GM12878 (cell line): Measurements from ENCODE around the gene TMC5. TPM values are rescaled to one million over a fixed set of nuclear protein-coding genes. Genes with fewer than 3 reads are reported as not detected.

Experiments used
- ATAC-seq: fragments of 200-7000 bp; cut with Tn5 transposase; 3 replicates; pipeline ENCODE4 v1.9.1; 2020; ENCODE audit warnings: mild to moderate bottlenecking, moderate library complexity
- BruUV-seq: library from RNA; stranded (reverse); fragments of 400-500 nt; replicated peaks from 2 replicates; lab custom pipeline; 2021; lab: Mats Ljungman, UMichigan
- CTCF ChIA-PET: fragments of 300-600 bp; sonication (Branson Sonifier 250); formaldehyde crosslinking; extraction: SDS; loops from one replicate; lab custom pipeline; 2021; ENCODE audit warnings: inconsistent platforms; lab: Yijun Ruan, JAX
- POLR2A ChIA-PET: fragments of 350-600 bp; formaldehyde crosslinking; extraction: SDS; loops from one replicate; lab custom pipeline; 2021; ENCODE audit warnings: inconsistent platforms; lab: Charles Lee
- RAD21 ChIA-PET: fragments of 300-600 bp; sonication (Branson Sonifier 250); formaldehyde crosslinking; loops from one replicate; lab custom pipeline; 2023; ENCODE audit warnings: antibody characterized with exemption; ENCODE audit not compliant: unreplicated experiment; lab: Charles Lee
- SMC1A ChIA-PET: fragments of 300-600 bp; sonication (Branson Sonifier 250); formaldehyde crosslinking; loops from one replicate; lab custom pipeline; 2023; ENCODE audit not compliant: unreplicated experiment, uncharacterized antibody; lab: Charles Lee
- DNase-seq: peaks from one replicate; pipeline ENCODE4 v3.0.0-alpha.2; 2011; ENCODE audit warnings: low read depth, low spot score
- FAIRE-seq: peaks from 3 replicates; lab custom pipeline; 2011; peaks lifted over from hg19 to GRCh38; lab: Jason Lieb, UNC
- H2AFZ ChIP-seq: 2 replicates; pipeline ENCODE4 v1.6.0; 2011; ENCODE audit warnings: low read depth, low read length, control low read depth; ENCODE audit not compliant: control insufficient read depth
- H3K27ac ChIP-seq: 2 replicates; pipeline ENCODE4 v1.5.1; 2011; ENCODE audit warnings: control low read depth; ENCODE audit not compliant: control insufficient read depth, insufficient read depth
- H3K27me3 ChIP-seq, 2 experiments: replicated peaks in 1 of 2; 2 replicates each; pipeline versions ENCODE4 v1.6.0 to v1.6.1; 2011; ENCODE audit warnings: low read length in 1 of 2; ENCODE audit not compliant: control insufficient read depth in 2 of 2, insufficient read depth in 2 of 2
- H3K36me3 ChIP-seq, 2 experiments: 2 replicates each; pipeline ENCODE4 v1.5.1; 2011; ENCODE audit warnings: low read length in 1 of 2; ENCODE audit not compliant: control insufficient read depth in 2 of 2, insufficient read depth in 2 of 2
- H3K4me1 ChIP-seq: 2 replicates; pipeline ENCODE4 v1.6.1; 2011; ENCODE audit warnings: mild to moderate bottlenecking, low read length, moderate library complexity, mixed read lengths; ENCODE audit not compliant: control insufficient read depth, insufficient read depth
- H3K4me2 ChIP-seq: 2 replicates; pipeline ENCODE4 v1.6.0; 2011; ENCODE audit warnings: control low read depth; ENCODE audit not compliant: control insufficient read depth, insufficient read depth
- H3K4me3 ChIP-seq: fragments of 200-600 bp; sonication (generic); 2 replicates; pipeline ENCODE4 v1.5.1; 2016
- H3K79me2 ChIP-seq: 2 replicates; pipeline ENCODE4 v1.6.0; 2011; ENCODE audit warnings: low read length; ENCODE audit not compliant: control insufficient read depth, insufficient read depth
- H3K9ac ChIP-seq: 2 replicates; pipeline ENCODE4 v1.8.0; 2011; ENCODE audit warnings: low read length, control low read depth, mixed read lengths; ENCODE audit not compliant: control insufficient read depth, insufficient read depth
- H3K9me3 ChIP-seq: replicated peaks from 3 replicates; pipeline ENCODE4 v1.5.1; 2011; ENCODE audit warnings: mild to moderate bottlenecking, low read length; ENCODE audit not compliant: control insufficient read depth, insufficient read depth
- H4K20me1 ChIP-seq: 2 replicates; pipeline ENCODE4 v1.6.0; 2011; ENCODE audit not compliant: control insufficient read depth, insufficient read depth
- ASH2L ChIP-seq: fragments of 300-600, 200-600 bp; sonication (generic); IDR thresholded peaks from 2 replicates; pipeline ENCODE4 v1.6.1; 2017; ENCODE audit warnings: low read depth, mild to moderate bottlenecking, borderline replicate concordance
- BMI1 ChIP-seq: fragments of 450-650 bp; IDR thresholded peaks from 2 replicates; pipeline ENCODE4 v1.6.1; 2016; ENCODE audit warnings: mild to moderate bottlenecking, moderate library complexity, borderline replicate concordance
- EGR1 ChIP-seq, 2 experiments: IDR thresholded peaks; 1 replicate in 1 of 2; 2 replicates in 1 of 2; pipeline ENCODE4 v1.6.1; 2011 to 2012; ENCODE audit warnings: low read depth in 2 of 2, low read length in 2 of 2, borderline replicate concordance in 1 of 2, mild to moderate bottlenecking in 1 of 2, moderate library complexity in 1 of 2
- GABPA ChIP-seq: IDR thresholded peaks from 2 replicates; pipeline ENCODE4 v1.6.1; 2014; ENCODE audit warnings: antibody characterized with exemption, low read depth, mild to moderate bottlenecking, inconsistent platforms
- KAT2A ChIP-seq: conservative IDR thresholded peaks from 2 replicates; pipeline ENCODE4 v1.6.1; 2011; ENCODE audit warnings: low read depth, low read length; ENCODE audit not compliant: control insufficient read depth
- MTA3 ChIP-seq: IDR thresholded peaks from 2 replicates; pipeline ENCODE4 v1.6.1; 2012; ENCODE audit warnings: low read length, inconsistent platforms, borderline replicate concordance
- NFYB ChIP-seq: IDR thresholded peaks from 2 replicates; pipeline ENCODE4 v1.6.1; 2011; ENCODE audit warnings: low read depth, mild to moderate bottlenecking, low read length, improper control_type of control experiment, moderate library complexity; ENCODE audit not compliant: insufficient read depth
- POLR2AphosphoS5 ChIP-seq: IDR thresholded peaks from 2 replicates; pipeline ENCODE4 v1.6.1; 2011; ENCODE audit warnings: mild to moderate bottlenecking, low read length, inconsistent platforms
- RCOR1 ChIP-seq: conservative IDR thresholded peaks from 2 replicates; pipeline ENCODE4 v1.6.1; 2012; ENCODE audit warnings: low read depth, low read length, improper control_type of control experiment
- SUPT20H ChIP-seq: IDR thresholded peaks from 2 replicates; pipeline ENCODE4 v1.6.1; 2011; ENCODE audit warnings: low read depth, mild to moderate bottlenecking, low read length, moderate library complexity, borderline replicate concordance; ENCODE audit not compliant: control insufficient read depth
- ZNF274 ChIP-seq: IDR thresholded peaks from one replicate; pipeline ENCODE4 v1.8.0; 2011; ENCODE audit not compliant: insufficient read length, insufficient read depth
- WGBS: methylation state at CpG from one replicate; pipeline ENCODE4 v1.1.6; 2016; ENCODE audit warnings: low lambda C conversion rate; ENCODE audit not compliant: insufficient replicate concordance, insufficient coverage; ENCODE audit errors: missing lambda C conversion rate; 5-methylcytosine and 5-hydroxymethylcytosine counted together
- in situ Hi-C: fragments of 300-500 bp; cut with MboI; formaldehyde crosslinking; loops from 9 replicates; pipeline ENCODE4 v1.14.3; 2018; ENCODE audit warnings: mixed read lengths
- intact Hi-C: fragments of 100-400 bp; cut with micrococcal nuclease; formaldehyde crosslinking; loops from one replicate; pipeline ENCODE4 v1.14.2; 2022; ENCODE audit not compliant: unreplicated experiment
- polyA plus RNA-seq, 11 experiments: library from polyadenylated mRNA; depleted of rRNA in 4 of 11; unstranded in 6 of 11; stranded (reverse) in 5 of 11; fragments of >200 nt; fragmentation: Nextera tagmentation in 4 of 11; fragmentation: Illumina TruSeq in 1 of 11; extraction: Ambion mirVana in 4 of 11; extraction: Trizol in 1 of 11; gene quantifications; 1 replicate in 1 of 11; 2 replicates in 10 of 11; pipeline versions ENCODE4 v1.2.1 to v1.2.3, GENCODE V29; 2011 to 2016; ENCODE audit warnings: inconsistent platforms in 2 of 11, missing spikeins in 2 of 11, low read depth in 1 of 11
- total RNA-seq, 4 experiments: library from RNA; depleted of rRNA in 3 of 4; stranded (reverse); fragments of >200 nt in 3 of 4; fragmentation: Illumina TruSeq in 1 of 4; extraction: Trizol in 1 of 4; gene quantifications; 2 replicates each; pipeline versions ENCODE4 v1.2.1 to v1.2.3, GENCODE V29; 2013 to 2021
- TF ChIP-seq, protein P1 (sequence below): fragments of 150-350 bp; IDR thresholded peaks from 2 replicates; pipeline ENCODE4 v1.6.1; 2016; ENCODE audit warnings: low read depth, low read length
- TF ChIP-seq, protein P2 (sequence below): IDR thresholded peaks from 2 replicates; pipeline ENCODE4 v1.6.1; 2011; ENCODE audit warnings: low read depth, mild to moderate bottlenecking, low read length, moderate library complexity, borderline replicate concordance; ENCODE audit errors: extremely low read depth
- TF ChIP-seq, protein P3 (sequence below): fragments of 450-650 bp; IDR thresholded peaks from 2 replicates; pipeline ENCODE4 v1.6.1; 2016; ENCODE audit warnings: mild to moderate bottlenecking

TMC5 gene
- total and polyA plus RNA-seq, 10 of the 15 experiments (the other 5 are each of a cell fraction or from before 2014, with no cell fraction given): 0.01 to 0.10 (median 0.07) TPM; not detected in 5

DNA sequence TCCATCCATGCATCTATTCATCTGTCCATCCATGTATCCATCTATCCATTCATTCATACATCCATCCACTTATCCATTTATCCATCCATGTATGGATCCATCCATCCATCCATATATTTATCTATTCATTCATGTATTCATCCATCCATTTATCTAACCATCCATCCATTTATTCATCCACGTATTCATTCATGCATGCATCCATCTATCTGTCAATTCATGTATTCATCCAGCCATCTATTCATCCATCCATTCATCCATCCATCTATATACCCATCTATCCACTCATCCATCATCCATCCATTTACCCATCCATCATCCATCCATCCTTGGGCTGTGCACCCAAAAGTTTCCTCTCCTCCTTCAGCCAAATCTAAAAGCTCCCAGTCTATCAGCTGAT, 60.8 kb downstream of the TMC5 start:
- RAD21 ChIA-PET: interaction anchor here (0.7 kb wide), 1 partner anchor 8 kb away, joined by 3 read pairs; no protein-coding TSS in a partner anchor
- Histone ChIP-seq H3K79me2 (no peaks in the 10 kb centered on the region), H3K36me3 (no peaks in the 10 kb centered on the region), H2AFZ (no peak overlapping the region), H3K9me3 (no peaks in the 10 kb centered on the region), H3K4me1 (no peaks in the 10 kb centered on the region), H3K27me3 (no peaks in the 10 kb centered on the region), H3K4me3 (no peak overlapping the region), H3K9ac (no peak overlapping the region), H3K27ac (no peak overlapping the region), H3K4me2 (no peak overlapping the region), H4K20me1 (no peaks in the 10 kb centered on the region)
- TF ChIP-seq MTA3: no peak
- TF ChIP-seq, protein P1, sequence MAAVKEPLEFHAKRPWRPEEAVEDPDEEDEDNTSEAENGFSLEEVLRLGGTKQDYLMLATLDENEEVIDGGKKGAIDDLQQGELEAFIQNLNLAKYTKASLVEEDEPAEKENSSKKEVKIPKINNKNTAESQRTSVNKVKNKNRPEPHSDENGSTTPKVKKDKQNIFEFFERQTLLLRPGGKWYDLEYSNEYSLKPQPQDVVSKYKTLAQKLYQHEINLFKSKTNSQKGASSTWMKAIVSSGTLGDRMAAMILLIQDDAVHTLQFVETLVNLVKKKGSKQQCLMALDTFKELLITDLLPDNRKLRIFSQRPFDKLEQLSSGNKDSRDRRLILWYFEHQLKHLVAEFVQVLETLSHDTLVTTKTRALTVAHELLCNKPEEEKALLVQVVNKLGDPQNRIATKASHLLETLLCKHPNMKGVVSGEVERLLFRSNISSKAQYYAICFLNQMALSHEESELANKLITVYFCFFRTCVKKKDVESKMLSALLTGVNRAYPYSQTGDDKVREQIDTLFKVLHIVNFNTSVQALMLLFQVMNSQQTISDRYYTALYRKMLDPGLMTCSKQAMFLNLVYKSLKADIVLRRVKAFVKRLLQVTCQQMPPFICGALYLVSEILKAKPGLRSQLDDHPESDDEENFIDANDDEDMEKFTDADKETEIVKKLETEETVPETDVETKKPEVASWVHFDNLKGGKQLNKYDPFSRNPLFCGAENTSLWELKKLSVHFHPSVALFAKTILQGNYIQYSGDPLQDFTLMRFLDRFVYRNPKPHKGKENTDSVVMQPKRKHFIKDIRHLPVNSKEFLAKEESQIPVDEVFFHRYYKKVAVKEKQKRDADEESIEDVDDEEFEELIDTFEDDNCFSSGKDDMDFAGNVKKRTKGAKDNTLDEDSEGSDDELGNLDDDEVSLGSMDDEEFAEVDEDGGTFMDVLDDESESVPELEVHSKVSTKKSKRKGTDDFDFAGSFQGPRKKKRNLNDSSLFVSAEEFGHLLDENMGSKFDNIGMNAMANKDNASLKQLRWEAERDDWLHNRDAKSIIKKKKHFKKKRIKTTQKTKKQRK: no peak
- TF ChIP-seq, protein P2, sequence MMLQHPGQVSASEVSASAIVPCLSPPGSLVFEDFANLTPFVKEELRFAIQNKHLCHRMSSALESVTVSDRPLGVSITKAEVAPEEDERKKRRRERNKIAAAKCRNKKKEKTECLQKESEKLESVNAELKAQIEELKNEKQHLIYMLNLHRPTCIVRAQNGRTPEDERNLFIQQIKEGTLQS: no peak
- TF ChIP-seq NFYB: no peak
- TF ChIP-seq EGR1 (IDR thresholded peaks at IDR 0.05; ENCODE audit: borderline replicate concordance in 1 of 2, low read depth in 2 of 2, low read length in 2 of 2): no peak
- no peak for TF ChIP-seq RCOR1
- TF ChIP-seq ASH2L: no peak
- no peak for TF ChIP-seq BMI1
- no peak for TF ChIP-seq GABPA
- no peak for TF ChIP-seq SUPT20H
- TF ChIP-seq KAT2A: no peak
- no peak for TF ChIP-seq POLR2AphosphoS5
- TF ChIP-seq ZNF274: no peak
- TF ChIP-seq, protein P3, sequence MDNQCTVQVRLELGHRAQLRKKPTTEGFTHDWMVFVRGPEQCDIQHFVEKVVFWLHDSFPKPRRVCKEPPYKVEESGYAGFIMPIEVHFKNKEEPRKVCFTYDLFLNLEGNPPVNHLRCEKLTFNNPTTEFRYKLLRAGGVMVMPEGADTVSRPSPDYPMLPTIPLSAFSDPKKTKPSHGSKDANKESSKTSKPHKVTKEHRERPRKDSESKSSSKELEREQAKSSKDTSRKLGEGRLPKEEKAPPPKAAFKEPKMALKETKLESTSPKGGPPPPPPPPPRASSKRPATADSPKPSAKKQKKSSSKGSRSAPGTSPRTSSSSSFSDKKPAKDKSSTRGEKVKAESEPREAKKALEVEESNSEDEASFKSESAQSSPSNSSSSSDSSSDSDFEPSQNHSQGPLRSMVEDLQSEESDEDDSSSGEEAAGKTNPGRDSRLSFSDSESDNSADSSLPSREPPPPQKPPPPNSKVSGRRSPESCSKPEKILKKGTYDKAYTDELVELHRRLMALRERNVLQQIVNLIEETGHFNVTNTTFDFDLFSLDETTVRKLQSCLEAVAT: no peak
- 40% methylated on average over 1 of the region's 1 CpG for WGBS
- CTCF ChIA-PET: interaction anchor here (1.4 kb wide), 1 partner anchor 24 kb away, joined by 4 read pairs; no protein-coding TSS in a partner anchor
- DNase-seq (no peak), ATAC-seq (no peak), FAIRE-seq (no peak)
- intact Hi-C loops: no loop called here
- in situ Hi-C loops: no loop called here
- SMC1A ChIA-PET: no interaction called here
- POLR2A ChIA-PET: no interaction called here
- no TSS peak for BruUV-seq
